Measurements from ENCODE around the gene RFPL1. TPM values are rescaled to one million over a fixed set of nuclear protein-coding genes. Genes with fewer than 3 reads are reported as not detected.

The RFPL1 gene
- total RNA-seq, 1 donor from 2014 or later = not detected

Small RNA genes within 50 kb of the gene (small RNA-seq; reads per million reads assigned to genes)
- not detected for gene AC000041.1 (ENCODE audit: low replicate concordance)

Other genes starting within 250 kb of the RFPL1 start
- 37.9 TPM for gene EMID1, start 232.7 kb upstream of the RFPL1 start, total RNA-seq
- gene RHBDD3, start 170.6 kb upstream of the RFPL1 start, total RNA-seq = 16.2 TPM
- 122 TPM for gene EWSR1, start 170.3 kb upstream of the RFPL1 start, total RNA-seq
- 3.7 TPM for gene GAS2L1, start 131.9 kb upstream of the RFPL1 start, total RNA-seq
- 4.9 TPM for gene RASL10A, start 122.9 kb upstream of the RFPL1 start, total RNA-seq
- 31.0 TPM for gene AP1B1, start 50.0 kb upstream of the RFPL1 start, total RNA-seq
- 0.49 TPM for gene NEFH, start 41.6 kb downstream of the RFPL1 start, total RNA-seq
- 32.7 TPM for gene THOC5, start 115.2 kb downstream of the RFPL1 start, total RNA-seq
- 76.2 TPM for gene NIPSNAP1, start 142.5 kb downstream of the RFPL1 start, total RNA-seq
- 34.9 TPM for gene NF2, start 165.1 kb downstream of the RFPL1 start, total RNA-seq

Measured in temporal lobe (tissue), 2 donors.